ENCODE data around the gene GATA2.
A peak's percentile ranks its signal among the peaks of the same experiment; 100 is the strongest.

The GATA2 gene

GRCh38 chr3:128503751-128504532 lies 10.9 kb upstream of the GATA2 start:
- Histone ChIP-seq H4K8ac (ENCODE audit: low read depth, low read length) (no peak overlapping the region), H2BK12ac (ENCODE audit: low read length) (no peak overlapping the region), H3K27ac (replicated peaks; ENCODE audit: low read length) (no peak overlapping the region), H2AFZ (ENCODE audit: low read length) (no peak overlapping the region), H3K79me1 (ENCODE audit: low read depth, low read length) (no peaks in the 10 kb centered on the region), H3K18ac (ENCODE audit: low read length) (peak overlapping the region; percentile 7), H3K4ac (ENCODE audit: low read length) (no peak overlapping the region), H3K14ac (ENCODE audit: low read length) (no peak overlapping the region), H3K36me3 (replicated peaks in 1 of 2; ENCODE audit: control insufficient read depth in 2 of 2, insufficient read depth in 2 of 2, low read length in 2 of 2) (no peaks in the 10 kb centered on the region), H3K4me2 (ENCODE audit: insufficient read depth, low read length, poor library complexity, severe bottlenecking) (no peak overlapping the region), H3K4me3 (ENCODE audit: low read length in 2 of 2) (no peak overlapping the region), H2BK15ac (ENCODE audit: low read length) (no peak overlapping the region), H3K9ac (ENCODE audit: low read depth, low read length, poor library complexity) (no peak overlapping the region), H3K23ac (ENCODE audit: low read depth, low read length, poor library complexity) (peak overlapping the region; percentile 34), H3K4me1 (ENCODE audit: control insufficient read depth in 2 of 2, insufficient read depth in 1 of 2, low read depth in 1 of 2, low read length in 2 of 2) (no peaks in the 10 kb centered on the region), H3K9me3 (replicated peaks in 1 of 2; ENCODE audit: control insufficient read depth in 2 of 2, insufficient read depth in 1 of 2, low read depth in 1 of 2, low read length in 2 of 2) (no peaks in the 10 kb centered on the region), H2AK5ac (ENCODE audit: low read depth, low read length) (no peak overlapping the region), H3K27me3 (ENCODE audit: control insufficient read depth in 3 of 3, insufficient read depth in 3 of 3, low read depth in 1 of 3, low read length in 3 of 3) (peaks cover 0 to 51% (median 0%) of the 10 kb centered on the region in 3 experiments), H2BK5ac (ENCODE audit: low read length) (no peak overlapping the region), H4K91ac (ENCODE audit: low read depth, low read length, poor library complexity) (no peak overlapping the region), H2BK120ac (ENCODE audit: low read depth, low read length) (no peak overlapping the region)
- DNase-seq (ENCODE audit: low spot score) = no peak
- WGBS, 2 donors (ENCODE audit: extremely low coverage in 2 of 2, insufficient read length in 2 of 2, insufficient replicate concordance in 1 of 2) = no CpG with 5 or more reads among the region's 10 CpGs

GRCh38 chr3:128503164-128503651 lies 10.2 kb upstream of the GATA2 start:
- no peaks in the 10 kb centered on the region for H3K9me3 ChIP-seq (replicated peaks in 1 of 2; ENCODE audit: control insufficient read depth in 2 of 2, insufficient read depth in 1 of 2, low read depth in 1 of 2, low read length in 2 of 2)
- H2BK15ac ChIP-seq (ENCODE audit: low read length) = no peak overlapping the region
- H4K91ac ChIP-seq (ENCODE audit: low read depth, low read length, poor library complexity) = no peak overlapping the region
- peaks cover 0 to 58% (median 3%) of the 10 kb centered on the region in 3 experiments for H3K27me3 ChIP-seq (ENCODE audit: control insufficient read depth in 3 of 3, insufficient read depth in 3 of 3, low read depth in 1 of 3, low read length in 3 of 3)
- no peak for DNase-seq (ENCODE audit: low spot score)
- H3K79me1 ChIP-seq (ENCODE audit: low read depth, low read length) = no peaks in the 10 kb centered on the region
- peak overlapping the region; percentile 44 for H3K18ac ChIP-seq (ENCODE audit: low read length)
- no CpG with 5 or more reads among the region's 12 CpGs for WGBS, 2 donors (ENCODE audit: extremely low coverage in 2 of 2, insufficient read length in 2 of 2, insufficient replicate concordance in 1 of 2)
- H3K4me1 ChIP-seq (ENCODE audit: control insufficient read depth in 2 of 2, insufficient read depth in 1 of 2, low read depth in 1 of 2, low read length in 2 of 2) = no peaks in the 10 kb centered on the region
- no peak overlapping the region for H2BK5ac ChIP-seq (ENCODE audit: low read length)
- no peak overlapping the region for H3K4me3 ChIP-seq (ENCODE audit: low read length in 2 of 2)
- no peaks in the 10 kb centered on the region for H3K36me3 ChIP-seq (replicated peaks in 1 of 2; ENCODE audit: control insufficient read depth in 2 of 2, insufficient read depth in 2 of 2, low read length in 2 of 2)
- H2BK12ac ChIP-seq (ENCODE audit: low read length) = no peak overlapping the region
- H2AFZ ChIP-seq (ENCODE audit: low read length) = no peak overlapping the region
- H3K4me2 ChIP-seq (ENCODE audit: insufficient read depth, low read length, poor library complexity, severe bottlenecking) = no peak overlapping the region
- no peak overlapping the region for H3K4ac ChIP-seq (ENCODE audit: low read length)
- no peak overlapping the region for H3K27ac ChIP-seq (replicated peaks; ENCODE audit: low read length)
- H2BK120ac ChIP-seq (ENCODE audit: low read depth, low read length) = no peak overlapping the region
- H3K23ac ChIP-seq (ENCODE audit: low read depth, low read length, poor library complexity) = no peak overlapping the region
- H4K8ac ChIP-seq (ENCODE audit: low read depth, low read length) = no peak overlapping the region
- no peak overlapping the region for H2AK5ac ChIP-seq (ENCODE audit: low read depth, low read length)
- H3K9ac ChIP-seq (ENCODE audit: low read depth, low read length, poor library complexity) = no peak overlapping the region
- no peak overlapping the region for H3K14ac ChIP-seq (ENCODE audit: low read length)

DNA sequence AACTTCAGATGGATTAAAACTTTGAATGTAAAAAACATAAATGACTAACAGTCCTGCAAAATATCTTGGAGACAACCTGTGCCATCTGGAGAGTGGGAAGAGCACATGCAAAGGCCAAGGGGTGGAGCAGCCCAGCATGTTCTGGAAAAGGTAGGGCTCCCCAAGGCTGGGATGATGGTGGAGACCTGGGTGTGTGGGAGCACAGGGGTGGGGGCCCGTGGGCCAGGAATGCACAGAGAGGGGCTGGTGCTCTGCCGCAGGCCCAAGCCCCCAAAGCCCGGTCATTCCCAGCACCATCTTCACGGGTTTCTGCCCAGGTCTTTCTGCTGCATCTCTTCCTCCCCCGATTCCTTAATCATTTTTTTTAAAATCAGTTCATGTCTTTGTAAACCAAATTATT lies 9.7 kb upstream of the GATA2 start:
- WGBS, 2 donors (ENCODE audit: extremely low coverage in 2 of 2, insufficient read length in 2 of 2, insufficient replicate concordance in 1 of 2) = 100% methylated on average over 1 of the region's 5 CpGs; no CpG with 5 or more reads in 1 of the 2 donors
- Histone ChIP-seq H3K14ac (ENCODE audit: low read length) (no peak overlapping the region), H3K9ac (ENCODE audit: low read depth, low read length, poor library complexity) (no peak overlapping the region), H3K4ac (ENCODE audit: low read length) (no peak overlapping the region), H4K91ac (ENCODE audit: low read depth, low read length, poor library complexity) (no peak overlapping the region), H4K8ac (ENCODE audit: low read depth, low read length) (no peak overlapping the region), H3K27ac (replicated peaks; ENCODE audit: low read length) (no peak overlapping the region), H3K36me3 (replicated peaks in 1 of 2; ENCODE audit: control insufficient read depth in 2 of 2, insufficient read depth in 2 of 2, low read length in 2 of 2) (no peaks in the 10 kb centered on the region), H2BK12ac (ENCODE audit: low read length) (no peak overlapping the region), H3K4me3 (ENCODE audit: low read length in 2 of 2) (no peak overlapping the region), H3K23ac (ENCODE audit: low read depth, low read length, poor library complexity) (no peak overlapping the region), H2BK5ac (ENCODE audit: low read length) (no peak overlapping the region), H3K4me1 (ENCODE audit: control insufficient read depth in 2 of 2, insufficient read depth in 1 of 2, low read depth in 1 of 2, low read length in 2 of 2) (no peaks in the 10 kb centered on the region), H2BK120ac (ENCODE audit: low read depth, low read length) (no peak overlapping the region), H3K9me3 (replicated peaks in 1 of 2; ENCODE audit: control insufficient read depth in 2 of 2, insufficient read depth in 1 of 2, low read depth in 1 of 2, low read length in 2 of 2) (no peaks in the 10 kb centered on the region), H2BK15ac (ENCODE audit: low read length) (no peak overlapping the region), H2AK5ac (ENCODE audit: low read depth, low read length) (no peak overlapping the region), H2AFZ (ENCODE audit: low read length) (no peak overlapping the region), H3K4me2 (ENCODE audit: insufficient read depth, low read length, poor library complexity, severe bottlenecking) (no peak overlapping the region), H3K18ac (ENCODE audit: low read length) (no peak overlapping the region), H3K27me3 (ENCODE audit: control insufficient read depth in 3 of 3, insufficient read depth in 3 of 3, low read depth in 1 of 3, low read length in 3 of 3) (peaks cover 0 to 62% (median 6%) of the 10 kb centered on the region in 3 experiments), H3K79me1 (ENCODE audit: low read depth, low read length) (no peaks in the 10 kb centered on the region)
- DNase-seq (ENCODE audit: low spot score) = no peak

DNA sequence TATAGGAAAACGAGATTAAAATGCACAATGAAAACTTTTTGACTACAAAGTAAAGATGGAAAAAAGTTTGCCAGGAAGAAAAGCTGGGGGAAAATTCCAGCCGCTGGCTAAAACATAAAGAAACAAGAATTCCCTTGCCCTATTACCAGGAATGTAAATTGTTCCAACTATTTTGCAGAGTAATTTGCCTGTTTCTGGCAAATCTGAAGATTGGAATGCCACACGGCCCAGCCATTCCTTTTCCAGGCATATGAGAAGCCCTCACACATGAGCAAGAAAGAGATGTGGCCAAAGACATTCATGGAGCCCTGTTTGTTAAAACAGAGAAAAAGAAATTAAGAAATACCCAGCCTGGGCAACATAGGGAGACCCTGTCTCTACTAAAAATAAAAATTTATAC lies 8.4 kb upstream of the GATA2 start:
- no peaks in the 10 kb centered on the region for H3K79me1 ChIP-seq (ENCODE audit: low read depth, low read length)
- peaks cover 0 to 6% of the 10 kb centered on the region in 2 donors for H3K9me3 ChIP-seq (replicated peaks in 1 of 2; ENCODE audit: control insufficient read depth in 2 of 2, insufficient read depth in 1 of 2, low read depth in 1 of 2, low read length in 2 of 2)
- H3K4ac ChIP-seq (ENCODE audit: low read length) = no peak overlapping the region
- no peak overlapping the region for H3K4me2 ChIP-seq (ENCODE audit: insufficient read depth, low read length, poor library complexity, severe bottlenecking)
- H3K18ac ChIP-seq (ENCODE audit: low read length) = no peak overlapping the region
- no peak overlapping the region for H2BK120ac ChIP-seq (ENCODE audit: low read depth, low read length)
- no CpG with 5 or more reads among the region's 3 CpGs for WGBS, 2 donors (ENCODE audit: extremely low coverage in 2 of 2, insufficient read length in 2 of 2, insufficient replicate concordance in 1 of 2)
- no peak for DNase-seq (ENCODE audit: low spot score)
- H2BK12ac ChIP-seq (ENCODE audit: low read length) = no peak overlapping the region
- H3K23ac ChIP-seq (ENCODE audit: low read depth, low read length, poor library complexity) = no peak overlapping the region
- H3K9ac ChIP-seq (ENCODE audit: low read depth, low read length, poor library complexity) = no peak overlapping the region
- no peaks in the 10 kb centered on the region for H3K36me3 ChIP-seq (replicated peaks in 1 of 2; ENCODE audit: control insufficient read depth in 2 of 2, insufficient read depth in 2 of 2, low read length in 2 of 2)
- no peak overlapping the region for H2BK15ac ChIP-seq (ENCODE audit: low read length)
- no peak overlapping the region for H2AFZ ChIP-seq (ENCODE audit: low read length)
- H2AK5ac ChIP-seq (ENCODE audit: low read depth, low read length) = no peak overlapping the region
- H4K8ac ChIP-seq (ENCODE audit: low read depth, low read length) = no peak overlapping the region
- H4K91ac ChIP-seq (ENCODE audit: low read depth, low read length, poor library complexity) = no peak overlapping the region
- no peak overlapping the region for H3K14ac ChIP-seq (ENCODE audit: low read length)
- no peak overlapping the region for H3K4me3 ChIP-seq (ENCODE audit: low read length in 2 of 2)
- H3K27ac ChIP-seq (replicated peaks; ENCODE audit: low read length) = no peak overlapping the region
- peaks cover 8% of the 10 kb centered on the region in 2 donors for H3K4me1 ChIP-seq (ENCODE audit: control insufficient read depth in 2 of 2, insufficient read depth in 1 of 2, low read depth in 1 of 2, low read length in 2 of 2)
- peaks cover 11 to 72% (median 18%) of the 10 kb centered on the region in 3 experiments for H3K27me3 ChIP-seq (ENCODE audit: control insufficient read depth in 3 of 3, insufficient read depth in 3 of 3, low read depth in 1 of 3, low read length in 3 of 3)
- no peak overlapping the region for H2BK5ac ChIP-seq (ENCODE audit: low read length)
